HPDE6-E6E7 (cell line): Measurements from ENCODE around the gene ORAI2.
A peak's percentile ranks its signal among the peaks of the same experiment; 100 is the strongest.
"Not testable (repeated sequence)": the region's sequence is repeated elsewhere in the genome, so short reads cannot be mapped to it uniquely, and the experiment has no call there.

Source experiments
- DNase-seq: peaks from one replicate; pipeline ENCODE4 v3.0.0; 2011; ENCODE audit warnings: missing footprints; ENCODE audit errors: extremely low spot score

Gene ORAI2

GRCh38 chr7:102447311-102447710 is 13.9 kb downstream of the ORAI2 start:
- DNase-seq, result no peak

- no peak for DNase-seq
Measured at GRCh38 chr7:102449136-102449535, 15.8 kb downstream of the ORAI2 start.

DNA sequence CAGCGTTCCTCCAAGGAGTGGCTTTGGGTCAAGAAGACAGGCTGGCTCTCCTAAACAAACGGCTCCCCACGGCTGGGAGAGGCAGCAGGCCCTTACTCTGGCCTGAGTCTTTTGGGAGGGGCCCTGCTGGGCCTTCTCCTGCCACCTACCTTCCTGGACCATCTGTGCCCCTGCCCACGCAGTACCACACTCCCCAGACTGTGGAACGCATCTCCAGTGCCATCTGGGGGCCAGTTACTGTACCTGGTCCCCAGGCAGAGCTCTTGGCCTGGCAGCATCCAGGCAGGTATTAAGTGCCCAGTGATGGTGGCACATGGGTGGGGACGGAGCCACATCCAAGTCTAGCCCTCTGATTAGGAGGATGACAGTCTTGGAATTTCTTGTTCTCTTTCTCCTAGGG is 16.9 kb downstream of the ORAI2 start:
- no peak for DNase-seq

GRCh38 chr7:102451371-102452054 is 18.1 kb downstream of the ORAI2 start:
- DNase-seq, result peak; percentile 87

DNA sequence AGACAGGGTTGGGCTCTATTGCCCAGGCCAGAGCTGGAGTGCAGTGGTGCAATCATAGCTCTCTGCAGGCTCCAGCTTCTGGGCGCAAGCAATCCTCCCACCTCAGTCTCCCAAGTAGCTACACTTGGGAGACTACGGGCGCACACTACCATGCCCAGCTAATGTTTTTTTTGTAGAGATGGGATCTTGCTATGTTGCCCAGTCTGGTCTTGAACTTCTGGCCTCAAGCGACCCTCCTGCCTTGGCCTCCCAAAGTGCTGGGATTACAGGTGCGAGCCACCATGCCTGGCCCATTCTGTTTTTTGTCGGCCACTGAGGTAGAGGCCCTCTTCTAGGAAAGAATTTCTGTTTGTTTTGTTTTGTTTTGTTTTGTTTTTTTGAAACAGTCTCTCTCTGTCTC is 19.1 kb downstream of the ORAI2 start:
- no peak for DNase-seq

GRCh38 chr7:102453319-102453718 is 19.9 kb downstream of the ORAI2 start:
- DNase-seq, result no peak

DNA sequence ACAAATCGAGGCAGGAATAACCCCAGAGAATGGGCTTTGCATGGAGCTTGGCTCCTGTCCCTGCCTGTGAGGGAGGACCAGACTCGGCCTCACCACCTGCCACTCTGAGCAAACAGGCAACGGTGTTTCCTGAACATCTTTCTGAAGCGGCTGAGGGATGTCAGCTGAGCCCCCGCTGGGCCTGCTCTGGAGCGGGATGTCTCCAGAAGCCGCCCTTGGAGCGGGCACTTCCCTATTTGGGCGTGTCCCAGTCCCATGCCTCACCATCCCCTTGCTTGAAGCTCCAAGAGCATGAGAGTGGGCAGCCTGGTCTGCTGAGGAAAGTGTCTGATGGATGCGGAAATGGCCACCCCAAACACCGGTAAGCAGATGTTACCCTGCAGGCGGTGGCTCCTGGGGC is 21.1 kb downstream of the ORAI2 start:
- no peak for DNase-seq

GRCh38 chr7:102454932-102455331 is 21.6 kb downstream of the ORAI2 start:
- not testable (repeated sequence) for DNase-seq

- no peak for DNase-seq
Measured at GRCh38 chr7:102455596-102455995, 22.2 kb downstream of the ORAI2 start.

- DNase-seq, result no peak
Measured at GRCh38 chr7:102456327-102456726, 23.0 kb downstream of the ORAI2 start.

DNA sequence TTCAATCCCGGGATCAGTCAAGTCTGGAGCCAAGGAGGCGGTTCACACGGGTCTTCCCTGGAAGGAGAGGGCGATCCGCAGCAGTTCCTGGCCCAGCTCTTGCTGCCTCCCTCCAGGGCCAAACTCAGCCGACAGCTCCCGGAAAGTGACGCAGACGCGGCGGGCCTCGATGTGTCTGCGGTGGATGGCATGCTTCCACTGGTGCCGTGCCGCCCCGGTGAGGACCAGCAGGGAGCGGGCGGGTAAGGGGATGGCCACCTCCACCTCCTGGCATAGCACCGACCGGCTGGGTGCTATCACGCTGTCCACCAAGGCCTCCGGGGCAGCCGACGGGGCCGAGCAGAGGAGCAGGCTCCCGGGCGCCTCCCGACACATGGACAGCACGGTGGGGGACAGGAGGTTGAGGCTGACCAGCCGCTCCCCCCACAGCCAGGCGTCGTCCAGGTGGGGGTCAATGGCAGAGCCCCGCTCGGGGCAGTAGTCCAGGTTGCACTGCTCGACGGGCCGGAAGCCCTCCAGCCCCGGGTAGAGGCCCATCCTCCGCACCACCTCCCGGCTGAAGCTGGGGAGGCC is 24.1 kb downstream of the ORAI2 start:
- DNase-seq, result no peak

DNA sequence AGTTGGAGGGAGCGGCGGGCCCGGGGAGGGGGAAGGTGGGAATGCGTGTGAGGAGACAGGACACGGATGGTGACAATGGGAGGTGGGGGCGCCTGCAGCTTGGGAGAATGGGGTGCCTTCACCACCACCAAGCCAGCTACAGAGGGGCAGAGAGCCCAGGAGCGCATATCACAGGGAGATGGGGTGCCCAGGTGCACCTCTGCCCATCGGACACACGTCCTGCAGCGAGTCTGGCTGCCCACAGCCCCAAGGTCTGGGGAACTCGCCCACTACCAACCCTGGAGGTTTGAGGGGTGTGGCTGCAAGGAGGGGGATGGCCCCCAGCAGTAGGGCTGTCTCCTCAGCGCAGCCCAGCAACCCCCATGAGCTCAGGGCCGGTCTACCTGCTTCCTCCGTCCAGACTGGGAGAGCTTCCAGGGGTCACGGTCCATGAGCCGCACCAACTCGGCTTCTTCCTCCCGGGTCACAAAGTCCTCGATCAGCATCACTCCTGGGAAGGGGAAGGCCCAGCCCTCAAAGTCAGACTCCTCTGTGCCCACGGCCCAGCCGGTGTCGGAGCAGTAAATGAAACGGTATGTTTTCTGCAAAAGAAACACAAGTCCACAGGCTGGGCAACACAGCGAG is 26.0 kb downstream of the ORAI2 start:
- no peak for DNase-seq

DNA sequence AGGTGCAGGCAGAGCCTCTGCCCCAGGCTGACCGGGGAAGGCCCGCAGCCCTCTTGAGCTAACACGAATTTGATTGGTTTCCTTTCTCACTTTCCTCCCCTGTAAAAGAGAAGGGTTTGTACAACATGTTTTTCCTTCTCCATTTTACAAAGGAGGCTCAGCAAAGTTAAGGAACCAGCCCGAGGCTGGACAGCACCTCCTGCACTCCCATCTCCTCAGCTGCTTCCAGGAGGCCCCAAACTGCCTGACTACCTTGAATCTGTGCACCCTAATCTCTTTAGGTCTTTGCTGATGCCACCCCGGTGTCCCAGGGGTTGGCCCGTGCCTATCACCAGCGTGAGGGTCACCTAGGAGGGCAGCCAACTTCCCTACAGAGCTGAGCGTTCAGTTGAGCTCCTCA is 27.1 kb downstream of the ORAI2 start:
- DNase-seq, result no peak

DNA sequence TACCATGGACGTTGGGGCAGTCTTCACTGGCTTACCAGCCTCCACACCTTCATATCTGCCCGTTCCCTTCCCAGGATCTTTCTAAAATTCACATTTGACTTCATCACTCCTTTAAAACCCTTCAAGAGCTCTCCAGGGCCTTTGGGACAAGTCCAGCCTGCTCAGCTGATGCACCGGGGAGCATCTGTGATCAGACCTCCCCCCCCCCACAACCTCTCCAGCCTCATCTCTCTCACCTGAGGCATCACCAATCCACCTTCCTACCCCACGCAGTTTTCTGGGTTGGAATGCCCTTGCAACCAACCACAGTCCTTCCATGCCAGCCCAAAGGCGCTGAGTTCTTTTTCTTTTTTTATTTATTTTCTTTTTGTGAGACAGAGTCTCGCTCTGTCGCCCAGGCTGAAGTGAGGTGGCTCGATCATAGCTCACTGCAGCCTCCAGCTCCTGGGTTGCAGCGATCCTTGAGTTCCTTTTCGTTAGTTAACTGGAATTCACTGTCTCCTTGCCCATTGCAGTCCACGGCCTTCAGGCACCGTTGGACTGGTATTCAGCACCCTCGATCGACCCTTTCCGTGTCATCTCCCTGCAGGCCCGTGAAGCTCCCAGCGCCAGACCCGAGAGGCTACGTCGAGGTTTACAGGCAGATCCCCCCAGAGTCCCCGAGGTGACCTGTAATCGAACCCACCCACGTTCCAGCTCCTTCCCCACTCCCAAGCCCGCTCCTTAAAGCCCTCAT is 30.6 kb downstream of the ORAI2 start:
- DNase-seq, result no peak

DNA sequence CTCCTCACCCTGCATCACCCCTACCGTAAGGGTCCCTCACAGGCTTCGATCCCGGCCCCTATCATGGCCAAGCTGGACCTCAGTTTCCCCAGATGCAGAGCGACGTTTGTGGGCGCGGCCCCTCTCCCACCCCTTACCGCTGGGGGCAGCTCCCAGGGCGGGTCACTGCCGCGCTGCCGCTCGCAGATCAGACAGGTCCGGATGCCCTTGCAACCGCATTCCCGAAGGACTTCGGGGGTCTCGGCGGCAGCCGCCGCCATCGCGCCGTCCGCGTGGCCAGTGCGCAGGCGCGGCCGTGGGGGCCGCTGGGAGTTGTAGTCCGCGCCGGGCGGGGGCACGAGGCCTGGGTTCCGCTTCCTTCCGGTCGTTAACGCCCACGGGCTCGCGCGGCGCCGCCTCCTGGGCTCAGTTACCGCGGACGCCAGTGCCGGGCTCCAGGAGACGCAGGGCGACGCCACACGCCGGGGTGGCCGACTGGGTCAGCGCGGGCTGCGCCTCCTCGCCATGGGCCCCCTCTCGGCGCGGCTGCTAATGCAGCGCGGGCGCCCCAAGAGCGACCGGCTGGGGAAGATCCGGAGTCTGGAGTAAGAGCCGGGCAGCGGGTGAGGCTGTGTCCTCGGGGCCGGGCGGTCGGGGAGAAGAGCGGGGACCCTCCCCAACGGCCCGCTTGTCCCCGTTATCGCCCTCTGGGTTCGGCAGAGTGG is 31.4 kb downstream of the ORAI2 start, which contains the start of the genes ALKBH4 and LRWD1:
TSS of gene ALKBH4 (minus strand) at position 287 of the 704 bp plus-strand sequence. CDS start at position 260, 27 bp downstream.
TSS of gene LRWD1 (plus strand) at position 408 of the 704 bp plus-strand sequence. CDS start at position 505, 97 bp downstream.
- peak; percentile 88 for DNase-seq

GRCh38 chr7:102466097-102466496 is 32.7 kb downstream of the ORAI2 start:
- no peak for DNase-seq

DNA sequence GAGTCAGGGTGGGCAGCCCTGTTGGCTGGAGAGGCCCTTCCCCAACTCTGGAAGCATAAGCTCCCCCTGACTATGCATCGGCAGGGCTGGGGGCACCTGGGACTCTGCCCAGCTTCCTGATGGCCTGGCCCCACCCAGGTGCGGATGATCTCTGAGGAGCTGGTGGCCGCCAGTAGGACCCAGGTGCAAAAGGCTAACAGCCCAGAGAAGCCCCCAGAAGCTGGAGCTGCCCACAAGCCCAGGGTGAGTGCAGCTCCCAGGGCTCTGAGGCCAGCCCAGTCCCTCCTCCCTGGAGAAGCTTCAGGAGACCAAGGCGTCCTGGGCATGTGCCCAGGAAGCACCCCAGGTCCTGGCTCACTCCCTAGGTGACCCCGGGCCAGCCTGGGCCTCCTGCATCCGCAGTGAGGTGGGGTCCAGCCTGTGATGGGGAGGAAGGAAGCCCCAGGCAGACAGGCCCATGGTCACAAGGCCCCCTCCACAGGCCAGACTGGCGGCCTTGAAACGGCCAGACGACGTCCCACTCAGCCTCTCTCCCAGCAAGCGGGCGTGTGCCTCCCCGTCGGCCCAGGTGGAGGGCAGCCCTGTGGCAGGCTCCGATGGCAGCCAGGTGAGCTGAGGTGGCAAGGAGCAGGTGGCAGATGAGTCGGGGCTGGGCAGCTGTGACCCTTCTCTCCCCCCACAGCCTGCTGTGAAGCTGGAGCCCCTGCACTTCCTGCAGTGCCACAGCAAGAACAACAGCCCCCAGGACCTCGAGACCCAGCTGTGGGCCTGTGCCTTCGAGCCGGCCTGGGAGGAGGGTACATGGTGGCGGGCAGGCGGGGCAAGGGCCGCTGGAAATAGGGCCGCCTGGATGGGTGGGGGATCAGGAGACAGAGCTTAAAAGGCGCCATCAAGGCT is 34.5 kb downstream of the ORAI2 start:
- DNase-seq, result no peak

GRCh38 chr7:102468478-102469350 is 35.3 kb downstream of the ORAI2 start:
- no peak for DNase-seq

GRCh38 chr7:102469351-102469971 is 36.1 kb downstream of the ORAI2 start:
- DNase-seq, result no peak
